SU-DHL-6 (cell line): ENCODE data around the gene SETD2.

Experiments used
- EZH2phosphoT487 ChIP-seq: fragments of 200-600 bp; sonication (generic), shearing (Covaris generic); conservative IDR thresholded peaks from 2 replicates; pipeline ENCODE4 v1.6.1; 2018; ENCODE audit warnings: mild to moderate bottlenecking, antibody characterized with exemption, low read length, moderate library complexity, mixed read lengths
- TF ChIP-seq, protein P1 (sequence below): fragments of 200-600 bp; sonication (generic); IDR thresholded peaks from one replicate; pipeline ENCODE4 v1.5.1; 2017; ENCODE audit warnings: antibody characterized with exemption, mild to moderate bottlenecking, low read length, moderate library complexity; ENCODE audit not compliant: insufficient read depth, poor library complexity, severe bottlenecking

DNA sequence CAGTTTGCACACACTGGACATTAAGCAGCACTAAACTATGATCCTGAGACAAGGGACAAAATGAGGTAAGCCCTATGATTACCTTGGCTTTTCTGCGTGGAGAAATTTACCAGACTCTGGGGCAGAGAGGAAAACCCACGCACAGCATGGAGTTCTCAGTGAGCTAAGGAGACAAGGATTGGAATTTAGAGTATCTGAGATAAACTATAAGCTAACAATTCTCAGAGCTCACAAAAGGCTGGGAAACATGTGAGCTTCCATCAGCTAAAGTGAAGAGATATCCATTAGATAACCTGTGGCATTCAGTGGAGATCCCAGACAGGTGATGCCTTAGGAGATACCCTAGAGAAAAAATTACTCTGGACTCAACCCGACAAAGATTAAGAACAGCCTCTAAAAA is 135.8 kb downstream of the SETD2 start:
- TF ChIP-seq, protein P1, sequence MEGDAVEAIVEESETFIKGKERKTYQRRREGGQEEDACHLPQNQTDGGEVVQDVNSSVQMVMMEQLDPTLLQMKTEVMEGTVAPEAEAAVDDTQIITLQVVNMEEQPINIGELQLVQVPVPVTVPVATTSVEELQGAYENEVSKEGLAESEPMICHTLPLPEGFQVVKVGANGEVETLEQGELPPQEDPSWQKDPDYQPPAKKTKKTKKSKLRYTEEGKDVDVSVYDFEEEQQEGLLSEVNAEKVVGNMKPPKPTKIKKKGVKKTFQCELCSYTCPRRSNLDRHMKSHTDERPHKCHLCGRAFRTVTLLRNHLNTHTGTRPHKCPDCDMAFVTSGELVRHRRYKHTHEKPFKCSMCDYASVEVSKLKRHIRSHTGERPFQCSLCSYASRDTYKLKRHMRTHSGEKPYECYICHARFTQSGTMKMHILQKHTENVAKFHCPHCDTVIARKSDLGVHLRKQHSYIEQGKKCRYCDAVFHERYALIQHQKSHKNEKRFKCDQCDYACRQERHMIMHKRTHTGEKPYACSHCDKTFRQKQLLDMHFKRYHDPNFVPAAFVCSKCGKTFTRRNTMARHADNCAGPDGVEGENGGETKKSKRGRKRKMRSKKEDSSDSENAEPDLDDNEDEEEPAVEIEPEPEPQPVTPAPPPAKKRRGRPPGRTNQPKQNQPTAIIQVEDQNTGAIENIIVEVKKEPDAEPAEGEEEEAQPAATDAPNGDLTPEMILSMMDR = no peak
- no peak for TF ChIP-seq EZH2phosphoT487
